Vagina (tissue), 2 donors: Measurements from ENCODE around the gene SGCD. TPM values are rescaled to one million over a fixed set of nuclear protein-coding genes. Genes with fewer than 3 reads are reported as not detected.

ENCODE experiments used
- DNase-seq, 2 donors: peaks; one replicate each; pipeline ENCODE4 v3.0.0-alpha.2; 2017; ENCODE audit errors: extremely low spot score in 2 of 2
- H3K27ac ChIP-seq: fragments of 200-600 bp; sonication (generic); one replicate; pipeline ENCODE4 v1.5.1; 2019
- H3K27me3 ChIP-seq: fragments of 200-600 bp; sonication (generic); one replicate; pipeline ENCODE4 v1.5.1; 2019
- H3K36me3 ChIP-seq, 2 donors: fragments of 200-600 bp; sonication (generic); one replicate each; pipeline ENCODE4 v1.5.1; 2017 to 2019
- H3K4me1 ChIP-seq: fragments of 200-600 bp; sonication (generic); one replicate; pipeline ENCODE4 v1.5.1; 2019
- H3K4me3 ChIP-seq, 2 donors: fragments of 200-600 bp; sonication (generic); 1 replicate in 1 of 2; 2 replicates in 1 of 2; pipeline ENCODE4 v1.5.1; 2016 to 2019
- H3K9me3 ChIP-seq: fragments of 200-600 bp; sonication (generic); one replicate; pipeline ENCODE4 v1.5.1; 2019
- CTCF ChIP-seq, 3 experiments: fragments of 450-650 bp in 2 of 3; fragments of 200-600 bp in 1 of 3; sonication (generic) in 1 of 3; IDR thresholded peaks; one replicate each; pipeline ENCODE4 v1.5.1; 2017 to 2019; ENCODE audit warnings: antibody characterized with exemption in 3 of 3, mild to moderate bottlenecking in 2 of 3, moderate library complexity in 2 of 3
- POLR2A ChIP-seq, 2 donors: fragments of 450-650 bp; IDR thresholded peaks; one replicate each; pipeline ENCODE4 v1.6.1; 2017; ENCODE audit warnings: antibody characterized with exemption in 2 of 2, mild to moderate bottlenecking in 2 of 2, moderate library complexity in 2 of 2
- POLR2AphosphoS5 ChIP-seq, 2 donors: sonication (generic); formaldehyde crosslinking; IDR thresholded peaks; one replicate each; pipeline ENCODE4 v1.9.0; 2017; ENCODE audit warnings: antibody characterized with exemption in 2 of 2, mild to moderate bottlenecking in 2 of 2, low read depth in 1 of 2; ENCODE audit not compliant: insufficient read depth in 1 of 2
- intact Hi-C: fragments of 100-400 bp; cut with DNase I; formaldehyde crosslinking; loops from one replicate; pipeline ENCODE4 v1.15.1; 2023
- total RNA-seq: library from RNA; depleted of rRNA; stranded (reverse); fragments of >200 nt; gene quantifications from one replicate; pipeline ENCODE4 v1.2.3, GENCODE V29; 2016

The SGCD gene
- total RNA-seq, 1 donor from 2014 or later = 6.9 TPM

- H3K27ac ChIP-seq = no peak overlapping the region
- DNase-seq = no peak
- H3K4me1 ChIP-seq = no peaks in the 10 kb centered on the region
- intact Hi-C loops = no loop called here
- no peaks in the 10 kb centered on the region for H3K9me3 ChIP-seq
- H3K36me3 ChIP-seq = no peaks in the 10 kb centered on the region
- H3K27me3 ChIP-seq = no peaks in the 10 kb centered on the region
- H3K4me3 ChIP-seq = no peak overlapping the region
- TF ChIP-seq POLR2AphosphoS5 (IDR thresholded peaks at IDR 0.05; ENCODE audit: insufficient read depth in 1 of 2, low read depth in 1 of 2) (no peak), POLR2A (IDR thresholded peaks at IDR 0.05) (no peak), CTCF (IDR thresholded peaks at IDR 0.05) (no peak)
Observed at GRCh38 chr5:156691572-156691971, 364.6 kb downstream of the SGCD start.

- Histone ChIP-seq H3K36me3 (no peaks in the 10 kb centered on the region), H3K27ac (no peak overlapping the region), H3K9me3 (no peaks in the 10 kb centered on the region), H3K27me3 (no peaks in the 10 kb centered on the region), H3K4me3 (no peak overlapping the region), H3K4me1 (no peaks in the 10 kb centered on the region)
- intact Hi-C loops = no loop called here
- TF ChIP-seq CTCF (IDR thresholded peaks at IDR 0.05) (no peak), POLR2AphosphoS5 (IDR thresholded peaks at IDR 0.05; ENCODE audit: insufficient read depth in 1 of 2, low read depth in 1 of 2) (no peak), POLR2A (IDR thresholded peaks at IDR 0.05) (no peak)
- DNase-seq = no peak
Observed at GRCh38 chr5:156693113-156693512, 366.1 kb downstream of the SGCD start.

- intact Hi-C loops = no loop called here
- Histone ChIP-seq H3K36me3 (no peaks in the 10 kb centered on the region), H3K27ac (no peak overlapping the region), H3K9me3 (no peaks in the 10 kb centered on the region), H3K27me3 (no peaks in the 10 kb centered on the region), H3K4me1 (no peaks in the 10 kb centered on the region), H3K4me3 (no peak overlapping the region)
- TF ChIP-seq CTCF (IDR thresholded peaks at IDR 0.05) (no peak), POLR2AphosphoS5 (IDR thresholded peaks at IDR 0.05; ENCODE audit: insufficient read depth in 1 of 2, low read depth in 1 of 2) (no peak), POLR2A (IDR thresholded peaks at IDR 0.05) (no peak)
- no peak for DNase-seq
Observed at GRCh38 chr5:156694598-156694997, 367.6 kb downstream of the SGCD start.

- intact Hi-C loops = no loop called here
- no peak overlapping the region for H3K27ac ChIP-seq
- H3K4me3 ChIP-seq = no peak overlapping the region
- no peaks in the 10 kb centered on the region for H3K36me3 ChIP-seq
- no peak for TF ChIP-seq POLR2AphosphoS5 (IDR thresholded peaks at IDR 0.05; ENCODE audit: insufficient read depth in 1 of 2, low read depth in 1 of 2)
- no peak for TF ChIP-seq CTCF (IDR thresholded peaks at IDR 0.05)
- no peak for TF ChIP-seq POLR2A (IDR thresholded peaks at IDR 0.05)
- DNase-seq = no peak
- no peaks in the 10 kb centered on the region for H3K4me1 ChIP-seq
- no peaks in the 10 kb centered on the region for H3K27me3 ChIP-seq
- H3K9me3 ChIP-seq = no peaks in the 10 kb centered on the region
Observed at GRCh38 chr5:156695774-156696173, 368.8 kb downstream of the SGCD start.

- Histone ChIP-seq H3K4me3 (no peak overlapping the region), H3K27ac (no peak overlapping the region), H3K27me3 (no peaks in the 10 kb centered on the region), H3K4me1 (no peaks in the 10 kb centered on the region), H3K9me3 (no peaks in the 10 kb centered on the region), H3K36me3 (no peaks in the 10 kb centered on the region)
- no peak for DNase-seq
- no peak for TF ChIP-seq POLR2AphosphoS5 (IDR thresholded peaks at IDR 0.05; ENCODE audit: insufficient read depth in 1 of 2, low read depth in 1 of 2)
- TF ChIP-seq POLR2A (IDR thresholded peaks at IDR 0.05) = no peak
- no peak for TF ChIP-seq CTCF (IDR thresholded peaks at IDR 0.05)
- intact Hi-C loops = no loop called here
Observed at GRCh38 chr5:156698323-156698722, 371.4 kb downstream of the SGCD start.
